Activated CD4-positive, alpha-beta T cell treated with anti-CD3 and anti-CD28 coated beads, Interleukin-10, Interleukin-2, amounts not matched to agents 100 ng/mL and 50 ng/mL, durations not matched to agents 16 hours and 8 hours (primary cell): Measurements from ENCODE around the gene ZNF57.
"Not testable (repeated sequence)": the region's sequence is repeated elsewhere in the genome, so short reads cannot be mapped to it uniquely, and the experiment has no call there.

ENCODE experiments used
- DNase-seq: peaks from one replicate; pipeline ENCODE4 v3.0.0-alpha.2; 2020

The ZNF57 gene

GRCh38 chr19:2902590-2903218 is 2.0 kb downstream of the ZNF57 start:
- DNase-seq = no peak

DNA sequence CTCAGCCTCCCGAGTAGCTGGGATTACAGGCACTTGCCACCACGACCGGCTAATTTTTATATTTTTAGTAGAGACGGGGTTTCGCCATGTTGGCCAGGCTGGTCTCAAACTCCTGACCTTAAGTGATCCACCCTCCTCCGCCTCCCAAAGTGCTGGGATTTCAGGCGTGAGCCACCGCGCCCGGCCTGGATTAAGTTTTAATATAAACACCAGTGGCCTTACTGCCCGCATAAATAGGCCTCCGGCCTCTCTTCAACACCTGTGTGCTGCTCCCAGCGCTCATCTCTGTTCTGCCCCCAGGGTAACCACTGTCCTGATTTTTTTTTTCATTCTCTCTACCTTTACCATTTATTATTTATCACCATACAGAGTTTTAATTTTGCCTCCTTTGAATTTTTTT is 2.6 kb downstream of the ZNF57 start:
- not testable (repeated sequence) for DNase-seq

GRCh38 chr19:2905918-2906519 is 5.3 kb downstream of the ZNF57 start:
- DNase-seq = no peak

GRCh38 chr19:2906631-2907195 is 6.0 kb downstream of the ZNF57 start:
- DNase-seq = no peak

DNA sequence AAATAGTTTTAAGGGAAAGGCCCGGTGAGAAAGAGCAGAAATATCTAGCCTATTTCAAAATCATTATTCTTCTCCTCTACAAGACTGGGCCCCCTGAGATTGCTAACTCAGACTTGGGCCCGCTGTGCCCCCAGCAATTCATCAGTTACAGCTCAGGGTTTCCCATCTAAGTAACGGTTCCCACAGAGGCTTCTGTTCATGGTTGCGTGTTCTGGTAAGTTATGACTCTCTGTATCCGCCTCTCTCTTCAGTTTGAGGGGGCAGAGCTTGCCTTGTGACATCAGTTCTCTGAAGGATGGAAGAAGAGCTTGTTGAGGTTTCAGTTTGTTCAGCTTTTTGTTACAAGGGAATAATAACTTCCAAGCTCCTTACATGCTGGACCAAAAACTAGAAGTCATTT is 11.6 kb downstream of the ZNF57 start:
- no peak for DNase-seq

GRCh38 chr19:2917275-2918184 is 16.8 kb downstream of the ZNF57 start:
- DNase-seq = no peak

DNA sequence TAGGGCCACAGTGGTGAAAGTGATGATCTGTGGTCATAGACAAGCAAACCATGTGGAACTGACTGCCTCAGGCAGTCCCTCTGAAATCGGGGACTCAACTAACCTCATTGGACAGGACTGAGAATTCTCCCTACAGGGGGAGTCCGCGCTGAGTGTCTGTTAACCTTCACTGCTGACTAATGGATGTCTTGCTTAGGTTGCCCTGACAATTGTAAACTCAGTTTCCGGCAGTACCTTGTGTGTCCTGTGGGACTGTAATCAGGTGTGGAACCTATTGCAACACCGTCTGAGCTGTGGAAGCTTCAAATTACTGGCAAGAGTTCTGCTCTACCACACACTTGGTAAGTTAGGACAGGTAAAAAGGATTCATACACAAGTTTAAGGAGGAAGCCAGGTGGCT is 22.3 kb downstream of the ZNF57 start:
- DNase-seq = no peak

DNA sequence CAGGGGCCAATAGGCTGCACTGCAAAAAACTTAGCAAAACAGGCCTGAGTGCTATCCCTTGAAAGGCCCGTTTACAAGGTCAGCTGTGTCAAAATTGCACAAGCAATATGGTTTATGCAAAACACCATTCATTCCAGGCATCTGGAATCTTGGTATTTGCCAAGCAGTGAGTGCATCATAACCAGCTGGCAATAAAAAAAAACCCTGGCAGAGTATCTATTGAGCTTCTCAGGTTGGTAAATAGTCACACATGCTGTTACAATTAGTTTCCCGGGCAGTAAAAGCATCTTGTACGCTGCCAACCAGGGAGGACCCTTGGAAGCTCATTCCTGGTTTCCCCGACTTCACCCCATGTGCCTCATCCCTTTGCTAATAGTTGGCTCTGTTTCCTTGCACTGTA is 22.8 kb downstream of the ZNF57 start:
- no peak for DNase-seq

DNA sequence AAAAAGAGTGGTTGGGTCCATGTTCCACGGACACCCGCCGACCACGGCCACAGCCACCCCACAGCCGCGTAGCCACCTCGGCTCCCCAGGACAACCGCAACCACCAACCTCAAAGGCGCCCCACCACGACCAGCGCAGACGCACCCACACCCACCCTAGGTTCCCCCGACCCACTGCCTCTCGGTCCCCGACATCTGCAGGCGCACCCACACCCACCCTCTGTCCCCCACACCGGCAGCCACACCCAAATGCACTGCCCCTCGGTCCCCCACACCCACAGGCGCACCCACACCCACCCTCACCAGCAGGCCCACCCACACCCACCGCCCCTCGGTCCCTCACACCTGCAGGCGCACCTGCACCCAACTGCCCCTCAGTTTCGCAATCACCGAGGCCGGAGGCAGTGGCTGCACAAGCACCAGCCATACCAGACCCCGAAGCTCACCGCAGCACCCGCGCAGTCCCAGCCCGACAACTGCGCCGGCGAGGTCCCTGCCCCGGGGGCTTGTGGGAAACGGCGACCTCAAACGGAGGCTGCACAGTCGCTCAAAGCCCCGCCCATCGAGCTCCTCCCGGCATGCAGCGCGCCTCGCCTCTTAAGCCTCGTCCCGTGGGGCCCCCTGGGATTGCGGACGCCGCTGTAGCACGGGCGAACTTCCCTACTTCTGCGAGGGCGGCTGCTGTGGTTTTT is 25.8 kb downstream of the ZNF57 start:
- DNase-seq = no peak

GRCh38 chr19:2927032-2927430 is 26.3 kb downstream of the ZNF57 start:
- DNase-seq = no peak

DNA sequence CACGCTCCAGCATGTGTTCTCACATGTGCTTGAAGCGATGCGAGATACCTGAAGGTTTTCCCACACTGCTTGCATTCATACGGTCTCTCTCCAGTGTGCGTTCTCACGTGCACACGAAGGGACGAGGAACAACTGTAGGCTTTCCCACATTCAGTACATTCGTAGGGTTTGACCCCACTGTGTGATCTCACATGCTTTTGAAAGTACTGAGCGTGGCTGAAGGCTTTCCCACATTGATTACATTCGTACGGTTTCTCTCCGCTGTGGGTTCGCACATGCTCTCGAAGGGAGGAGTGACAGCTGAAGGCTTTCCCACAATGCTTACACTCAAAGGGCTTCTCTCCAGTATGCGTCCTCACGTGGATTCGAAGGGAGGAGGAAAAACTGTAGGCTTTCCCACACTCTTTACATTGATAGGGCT is 32.8 kb downstream of the ZNF57 start:
- no peak for DNase-seq

DNA sequence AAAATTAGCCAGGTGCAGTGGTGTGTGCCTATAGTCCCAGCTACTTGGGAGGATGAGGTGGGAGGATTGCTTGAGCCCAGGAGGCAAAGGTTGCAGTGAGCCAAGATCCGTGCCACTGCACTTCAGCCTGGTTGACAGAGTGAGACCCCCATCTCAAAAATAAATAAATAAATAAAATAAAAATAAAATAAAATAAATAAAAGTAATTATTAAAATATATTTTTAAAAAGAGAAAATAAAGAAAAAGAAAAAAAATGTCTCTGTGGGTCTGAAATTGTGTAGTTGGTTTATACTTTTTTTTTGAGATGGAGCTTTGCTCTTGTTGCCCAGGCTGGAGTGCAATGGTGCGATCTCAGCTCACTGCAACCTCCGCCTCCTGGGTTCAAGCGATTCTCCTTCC is 35.1 kb downstream of the ZNF57 start:
- DNase-seq = not testable (repeated sequence)

- DNase-seq = no peak
These were observed 42.4 kb downstream of the ZNF57 start for GRCh38 chr19:2942928-2943640.

DNA sequence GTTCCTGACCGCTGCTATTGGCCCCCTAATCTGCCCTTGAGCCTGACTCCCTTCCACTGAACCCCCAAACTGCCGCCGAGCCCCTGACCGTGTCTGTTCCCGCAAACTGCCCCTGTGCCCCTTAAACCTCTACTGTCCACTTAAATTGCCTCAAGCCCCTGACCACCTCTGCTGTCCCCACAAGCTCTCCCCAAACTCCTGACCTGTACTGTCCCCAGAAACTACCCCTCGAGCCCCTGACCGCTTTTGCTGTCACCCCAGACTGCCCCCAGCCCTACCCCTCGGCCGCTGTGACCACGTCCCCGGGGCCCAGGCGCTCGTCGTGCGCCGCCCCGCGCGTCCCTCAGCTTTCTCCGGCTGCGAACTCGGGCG is 43.7 kb downstream of the ZNF57 start:
- no peak for DNase-seq

- peak; percentile 99 for DNase-seq
These were observed 44.2 kb downstream of the ZNF57 start, which contains the start of gene ZNF77 for GRCh38 chr19:2944775-2945574. TSS of gene ZNF77 (minus strand) at chr19:2944971. CDS start at chr19:2944840, 131 bp downstream.

DNA sequence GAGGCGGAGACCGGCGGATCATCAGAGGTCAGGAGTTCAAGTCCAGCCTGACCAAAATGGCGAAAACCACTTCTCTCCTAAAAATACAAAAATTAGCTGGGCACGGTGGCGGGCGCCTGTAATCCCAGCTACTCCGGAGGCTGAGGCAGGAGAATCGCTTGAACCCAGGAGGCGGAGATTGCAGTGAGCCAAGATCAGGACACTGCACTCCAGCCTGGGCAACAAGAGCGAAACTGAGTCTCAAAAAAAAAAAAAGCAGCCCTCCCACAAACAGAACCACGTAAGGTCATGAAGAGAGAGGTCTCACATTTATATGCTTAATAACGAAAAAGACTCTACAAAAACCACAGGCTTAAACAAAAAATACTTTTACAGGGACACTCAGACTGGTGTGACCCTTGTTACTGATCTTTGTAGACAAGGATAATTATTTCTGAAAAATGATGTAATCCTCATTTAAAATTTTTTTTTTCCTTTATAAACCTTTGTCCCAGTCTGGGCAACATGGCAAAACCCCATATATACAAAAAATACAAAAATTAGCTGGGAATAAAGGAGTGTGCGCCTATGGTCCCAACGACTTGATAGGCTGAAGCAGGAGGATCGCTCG is 45.0 kb downstream of the ZNF57 start:
- DNase-seq = no peak

DNA sequence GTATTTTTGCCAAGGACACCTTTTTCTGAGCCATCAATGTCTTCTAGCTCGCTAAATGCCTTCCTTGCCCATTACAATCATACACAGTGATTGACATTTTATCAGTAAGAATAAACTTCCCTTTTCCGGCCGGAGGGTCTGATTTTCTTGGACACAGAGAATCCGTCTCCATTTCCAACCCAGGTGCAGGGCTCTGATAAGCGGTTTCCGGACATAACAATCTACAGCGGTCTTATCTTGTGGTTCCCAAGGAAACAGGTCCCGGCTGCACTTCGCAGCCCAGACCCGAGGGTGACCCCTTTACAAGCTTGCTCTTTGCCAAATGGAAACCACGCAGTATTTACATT is 49.2 kb downstream of the ZNF57 start:
- DNase-seq = peak; percentile 33

DNA sequence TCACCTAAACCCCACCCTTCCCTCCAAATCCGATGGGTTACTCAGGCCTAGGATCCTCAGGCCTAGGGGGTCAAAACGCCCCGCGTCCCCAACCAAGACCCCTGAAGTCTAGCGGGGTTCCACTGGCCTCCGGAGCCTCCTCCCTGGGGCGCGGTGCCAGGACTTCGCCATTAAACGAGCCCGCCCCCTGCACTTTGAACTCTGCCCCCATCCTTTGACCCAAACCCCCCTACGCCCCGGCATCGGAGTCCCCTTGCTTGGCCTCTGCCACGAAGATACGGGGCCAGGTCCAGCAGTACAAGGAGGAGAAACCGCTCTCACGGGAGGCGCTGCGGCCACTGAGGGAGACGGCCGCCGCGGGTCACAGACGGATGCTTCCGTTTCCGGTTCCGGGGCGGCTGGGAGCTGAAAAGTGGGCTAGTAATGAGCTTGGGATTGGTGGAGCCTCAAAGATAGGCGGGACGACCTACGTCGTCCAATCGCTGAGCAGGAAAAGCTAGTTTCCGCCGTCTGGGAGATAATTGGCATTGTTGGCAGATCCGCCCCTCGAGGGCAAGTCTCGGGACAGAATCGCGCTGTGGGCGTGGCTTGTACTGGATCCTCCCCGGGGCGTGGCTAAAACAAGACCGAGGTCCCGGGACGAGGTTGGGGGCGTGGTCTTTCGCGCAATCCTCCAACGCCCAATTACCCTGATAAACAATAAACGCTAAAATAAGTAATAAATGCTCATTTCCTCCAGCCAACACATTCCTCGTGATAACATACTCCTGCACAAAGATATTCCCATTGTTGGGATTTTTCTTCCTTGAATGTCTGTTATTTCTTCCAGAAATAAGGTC is 49.8 kb downstream of the ZNF57 start:
- peak; percentile 99 for DNase-seq

DNA sequence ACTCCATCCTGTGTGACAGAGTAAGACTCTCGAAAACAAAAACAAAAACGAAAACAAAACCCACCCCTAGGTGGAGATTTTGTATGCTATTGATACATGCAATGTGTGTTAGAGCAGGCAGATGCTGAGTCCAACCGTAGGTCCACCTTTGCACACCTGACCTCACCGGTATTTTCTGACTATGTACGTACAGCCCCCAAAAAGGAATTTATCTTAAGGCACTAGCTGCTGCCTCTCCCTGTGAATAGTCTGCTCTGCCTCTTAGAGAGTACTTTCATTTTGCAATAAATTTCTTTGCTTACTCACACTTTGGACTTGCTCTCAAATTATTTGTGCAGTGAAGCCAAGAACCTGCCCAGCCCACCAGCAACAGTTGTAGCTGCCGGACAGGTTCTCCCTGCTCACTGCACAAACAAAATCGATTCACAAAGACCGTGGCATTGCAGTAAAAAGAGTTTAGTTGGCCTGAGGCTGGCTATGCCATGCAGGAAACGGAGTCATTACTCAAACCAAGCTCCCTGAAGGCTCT is 52.3 kb downstream of the ZNF57 start:
- no peak for DNase-seq

DNA sequence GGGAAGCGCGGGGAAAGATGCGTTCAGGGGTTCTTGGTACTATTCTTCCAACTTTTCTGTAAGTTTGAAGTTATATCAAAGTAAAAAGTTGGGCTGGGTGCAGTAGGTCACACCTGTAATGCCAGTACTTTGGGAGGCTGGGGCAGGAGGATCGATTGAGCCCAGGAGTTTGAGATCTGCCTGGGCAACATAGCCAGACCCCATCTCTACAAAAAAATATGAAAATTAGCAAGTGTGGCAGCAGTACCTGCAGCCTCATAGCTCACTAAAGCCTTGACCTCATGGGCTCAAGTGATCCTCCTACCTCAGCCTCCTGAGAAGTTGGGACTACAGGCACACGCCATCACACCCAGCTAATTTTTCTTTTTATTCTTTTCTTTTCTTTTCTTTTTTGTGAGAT is 56.4 kb downstream of the ZNF57 start:
- DNase-seq = no peak
